GM13977 (cell line): ENCODE results near the gene SUPT3H.

Source experiments
- DNase-seq: peaks from one replicate; pipeline ENCODE4 v3.0.0; 2012; ENCODE audit warnings: low spot score
- CTCF ChIP-seq: IDR thresholded peaks from 2 replicates; pipeline ENCODE4 v1.5.1; 2012; ENCODE audit warnings: mild to moderate bottlenecking, control low read depth; ENCODE audit not compliant: insufficient read depth; ENCODE audit errors: extremely low read depth, missing control alignments
- in situ Hi-C: fragments of 300-500 bp; cut with MboI; formaldehyde crosslinking; loops from one replicate; pipeline ENCODE4 v1.12.0; 2022; ENCODE audit warnings: low sequenced_read_pairs, low pct_unique_long_range_greater_than_20kb, mixed read lengths, inconsistent platforms; ENCODE audit not compliant: unreplicated experiment

The SUPT3H gene

GRCh38 chr6:45327956-45328522, 49.7 kb downstream of the SUPT3H start, which contains the start of gene RUNX2:
Gene RUNX2 (plus strand): TSS chr6:45328330. CDS start chr6:45328727, 397 bp downstream.
- no peak for DNase-seq
- TF ChIP-seq CTCF, result no peak
- in situ Hi-C loops, result no loop called here

GRCh38 chr6:45326698-45327417, 50.9 kb downstream of the SUPT3H start:
- DNase-seq, result no peak
- in situ Hi-C loops, result no loop called here
- no peak for TF ChIP-seq CTCF

- in situ Hi-C loops, result no loop called here
- no peak for DNase-seq
- no peak for TF ChIP-seq CTCF
Observed at GRCh38 chr6:45323656-45324224, 54.0 kb downstream of the SUPT3H start.

GRCh38 chr6:45320349-45320748, 57.4 kb downstream of the SUPT3H start:
- no peak for TF ChIP-seq CTCF
- in situ Hi-C loops, result no loop called here
- DNase-seq, result no peak

GRCh38 chr6:45314146-45314545, 63.6 kb downstream of the SUPT3H start:
- no peak for DNase-seq
- no peak for TF ChIP-seq CTCF
- in situ Hi-C loops, result no loop called here

GRCh38 chr6:45310118-45310788, 67.5 kb downstream of the SUPT3H start:
- in situ Hi-C loops, result no loop called here
- no peak for DNase-seq
- TF ChIP-seq CTCF, result no peak
